GM12878 (cell line): ENCODE results near the gene BORCS6. TPM values are rescaled to one million over a fixed set of nuclear protein-coding genes. Genes with fewer than 3 reads are reported as not detected.

ENCODE experiments used
- BCL11A ChIP-seq: IDR thresholded peaks from 2 replicates; pipeline ENCODE4 v1.6.1; 2011; ENCODE audit warnings: low read depth, low read length
- CEBPZ ChIP-seq: fragments of 150-350 bp; IDR thresholded peaks from 2 replicates; pipeline ENCODE4 v1.6.1; 2016; ENCODE audit warnings: low read depth, low read length
- CREB1 ChIP-seq: IDR thresholded peaks from 2 replicates; pipeline ENCODE4 v1.6.1; 2012; ENCODE audit warnings: low read depth, mild to moderate bottlenecking, inconsistent platforms
- EED ChIP-seq: sonication (generic); IDR thresholded peaks from 2 replicates; pipeline ENCODE4 v1.6.1; 2016; ENCODE audit warnings: antibody characterized with exemption, low read depth
- EP300 ChIP-seq, 2 experiments: fragments of 150-350 bp in 1 of 2; IDR thresholded peaks; 2 replicates each; pipeline ENCODE4 v1.6.1; 2011 to 2012; ENCODE audit warnings: low read depth in 2 of 2, low read length in 2 of 2, borderline replicate concordance in 1 of 2, improper control_type of control experiment in 1 of 2, inconsistent platforms in 1 of 2; ENCODE audit not compliant: control insufficient read depth in 1 of 2
- ESRRA ChIP-seq: IDR thresholded peaks from 2 replicates; pipeline ENCODE4 v1.6.1; 2012; ENCODE audit warnings: mild to moderate bottlenecking, low read length, improper control_type of control experiment
- GATAD2B ChIP-seq: fragments of 450-650 bp; conservative IDR thresholded peaks from 2 replicates; pipeline ENCODE4 v1.6.1; 2017; ENCODE audit warnings: low read depth, mild to moderate bottlenecking, moderate library complexity
- IRF3 ChIP-seq: fragments of 450-650 bp; IDR thresholded peaks from 2 replicates; pipeline ENCODE4 v1.6.1; 2014; ENCODE audit warnings: mild to moderate bottlenecking
- MTA2 ChIP-seq: fragments of 450-650 bp; IDR thresholded peaks from 2 replicates; pipeline ENCODE4 v1.6.1; 2016; ENCODE audit warnings: low read depth, mild to moderate bottlenecking, moderate library complexity
- PAX5 ChIP-seq: IDR thresholded peaks from 2 replicates; pipeline ENCODE4 v1.6.1; 2011; ENCODE audit warnings: low read depth, low read length, borderline replicate concordance
- POLR2A ChIP-seq: IDR thresholded peaks from 2 replicates; pipeline ENCODE4 v1.6.1; 2011; ENCODE audit warnings: low read depth, mild to moderate bottlenecking, low read length
- POLR2AphosphoS2 ChIP-seq: IDR thresholded peaks from 2 replicates; pipeline ENCODE4 v1.6.1; 2011; ENCODE audit warnings: low read depth, mild to moderate bottlenecking, low read length, improper control_type of control experiment, moderate library complexity
- POU2F2 ChIP-seq: IDR thresholded peaks from 3 replicates; pipeline ENCODE4 v1.6.1; 2011; ENCODE audit warnings: low read depth, mild to moderate bottlenecking, low read length, borderline replicate concordance
- RFX5 ChIP-seq: IDR thresholded peaks from 2 replicates; pipeline ENCODE4 v1.6.1; 2011; ENCODE audit warnings: low read depth, low read length, improper control_type of control experiment
- SREBF2 ChIP-seq: IDR thresholded peaks from 2 replicates; pipeline ENCODE4 v1.6.1; 2012; ENCODE audit warnings: mild to moderate bottlenecking, low read length
- STAT3 ChIP-seq: IDR thresholded peaks from 2 replicates; pipeline ENCODE4 v1.6.1; 2011; ENCODE audit warnings: low read depth, low read length, improper control_type of control experiment
- USF2 ChIP-seq: IDR thresholded peaks from 2 replicates; pipeline ENCODE4 v1.6.1; 2011; ENCODE audit warnings: low read depth, low read length, improper control_type of control experiment, borderline replicate concordance
- ZBED1 ChIP-seq: IDR thresholded peaks from 2 replicates; pipeline ENCODE4 v1.6.1; 2016; ENCODE audit warnings: borderline replicate concordance
- ZNF592 ChIP-seq: fragments of 450-650 bp; IDR thresholded peaks from 2 replicates; pipeline ENCODE4 v1.6.1; 2017; ENCODE audit warnings: mild to moderate bottlenecking, moderate library complexity
- ZSCAN29 ChIP-seq: fragments of 450-650 bp; IDR thresholded peaks from 2 replicates; pipeline ENCODE4 v1.6.1; 2017; ENCODE audit warnings: mild to moderate bottlenecking, moderate library complexity
- polyA plus RNA-seq, 11 experiments: library from polyadenylated mRNA; depleted of rRNA in 4 of 11; unstranded in 6 of 11; stranded (reverse) in 5 of 11; fragments of >200 nt; fragmentation: Nextera tagmentation in 4 of 11; fragmentation: Illumina TruSeq in 1 of 11; extraction: Ambion mirVana in 4 of 11; extraction: Trizol in 1 of 11; gene quantifications; 1 replicate in 1 of 11; 2 replicates in 10 of 11; pipeline versions ENCODE4 v1.2.1 to v1.2.3, GENCODE V29; 2011 to 2016; ENCODE audit warnings: inconsistent platforms in 2 of 11, missing spikeins in 2 of 11, low read depth in 1 of 11
- total RNA-seq, 4 experiments: library from RNA; depleted of rRNA in 3 of 4; stranded (reverse); fragments of >200 nt in 3 of 4; fragmentation: Illumina TruSeq in 1 of 4; extraction: Trizol in 1 of 4; gene quantifications; 2 replicates each; pipeline versions ENCODE4 v1.2.1 to v1.2.3, GENCODE V29; 2013 to 2021
- TF ChIP-seq, protein P1 (sequence below): IDR thresholded peaks from 2 replicates; pipeline ENCODE4 v1.6.1; 2012; ENCODE audit warnings: low read depth, low read length, improper control_type of control experiment

The BORCS6 gene
- total and polyA plus RNA-seq, 10 of the 15 experiments (the other 5 are each of a cell fraction or from before 2014, with no cell fraction given), result 0.37 to 14.1 (median 6.7) TPM

GRCh38 chr17:8162233-8162996, 27.6 kb downstream of the BORCS6 start, which contains the start of gene VAMP2 (continued):
- TF ChIP-seq ZNF592 (no peak), USF2 (no peak), BCL11A (no peak), SREBF2 (no peak), ZBED1 (no peak), MTA2 (no peak), GATAD2B (peak; percentile 77), EP300 (IDR thresholded peaks at IDR 0.05; ENCODE audit: borderline replicate concordance in 1 of 2, control insufficient read depth in 1 of 2, low read depth in 2 of 2, low read length in 2 of 2) (no peak), ESRRA (no peak), IRF3 (no peak), ZSCAN29 (peak; percentile 60; the same call in 1 of the 2 replicates), POLR2A (peak; percentile 93), POLR2AphosphoS2 (peak; percentile 78; the same call in 1 of the 2 replicates), POU2F2 (peak; percentile 51; the same call in 1 of the 3 replicates), STAT3 (no peak), PAX5 (no peak), CREB1 (peak; percentile 52; the same call in 1 of the 2 replicates), CEBPZ (no peak), EED (no peak), RFX5 (no peak)
- TF ChIP-seq, protein P1, sequence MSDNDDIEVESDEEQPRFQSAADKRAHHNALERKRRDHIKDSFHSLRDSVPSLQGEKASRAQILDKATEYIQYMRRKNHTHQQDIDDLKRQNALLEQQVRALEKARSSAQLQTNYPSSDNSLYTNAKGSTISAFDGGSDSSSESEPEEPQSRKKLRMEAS, result no peak; the same call in 1 of the 2 replicates
